ENCODE measurements around the gene CAMTA1. TPM values are rescaled to one million over a fixed set of nuclear protein-coding genes. Genes with fewer than 3 reads are reported as not detected.

Gene CAMTA1
- total and polyA plus RNA-seq, 4 donors = 18.0 to 93.5 (median 35.8) TPM

DNA sequence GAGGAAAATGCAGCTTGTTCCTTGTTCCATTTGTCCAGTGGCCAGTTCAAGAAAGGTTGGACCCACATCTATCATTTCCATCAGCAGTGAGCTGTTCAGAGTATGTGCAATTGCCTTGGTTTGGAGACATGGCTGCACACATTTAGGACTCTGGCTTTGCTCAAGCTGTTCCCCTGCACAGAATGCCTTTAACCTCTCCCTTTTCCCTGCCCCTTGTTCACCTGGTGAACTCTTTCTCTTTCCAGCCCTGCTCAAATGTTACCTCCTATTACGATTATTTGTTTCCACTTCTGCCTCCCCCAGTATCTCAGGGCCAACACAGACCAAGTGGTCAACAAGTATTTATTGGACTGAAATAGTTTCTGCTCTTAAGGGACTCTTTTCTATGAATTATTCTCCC is 385.9 kb downstream of the CAMTA1 start:
- no peak overlapping the region for H3K9ac ChIP-seq (ENCODE audit: low read depth in 1 of 2, low read length in 2 of 2)

DNA sequence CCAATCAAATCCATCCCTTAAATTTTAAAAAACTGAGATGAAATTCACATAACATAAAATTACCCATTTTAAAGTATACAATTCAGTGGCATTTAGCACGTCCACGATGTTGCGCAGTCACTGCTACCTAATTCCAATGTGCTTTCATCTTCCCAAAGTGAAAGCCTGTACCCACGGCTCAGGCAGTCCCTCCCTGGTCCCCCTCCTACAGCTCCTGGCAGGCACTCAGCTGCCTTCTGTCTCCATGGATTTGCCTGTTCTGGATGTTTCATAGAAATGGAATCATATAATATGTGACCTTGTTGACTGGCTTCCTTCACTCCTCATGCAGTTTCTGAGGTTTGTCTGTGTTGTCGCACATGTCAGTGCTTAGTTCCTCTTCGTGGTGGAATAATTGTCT is 386.3 kb downstream of the CAMTA1 start:
- H3K36me3 ChIP-seq (ENCODE audit: control insufficient read depth in 4 of 4, insufficient read depth in 3 of 4, low read depth in 1 of 4, low read length in 3 of 4) = no peaks in the 10 kb centered on the region
- H3K4me1 ChIP-seq (ENCODE audit: control insufficient read depth in 4 of 4, insufficient read depth in 4 of 4, low read length in 3 of 4) = peaks cover 0 to 8% (median 0%) of the 10 kb centered on the region in 4 donors
- DNase-seq (ENCODE audit: low spot score) = no peak
- no peak overlapping the region for H3K27ac ChIP-seq (ENCODE audit: low read depth in 1 of 2, low read length in 2 of 2)
- no peak overlapping the region for H3K4me3 ChIP-seq (ENCODE audit: low read depth in 1 of 3, low read length in 3 of 3)
- WGBS = 83% methylated on average over 6 of the region's 6 CpGs
- H3K27me3 ChIP-seq (ENCODE audit: control insufficient read depth in 4 of 4, insufficient read depth in 4 of 4, low read length in 3 of 4) = no peaks in the 10 kb centered on the region
- H3K9ac ChIP-seq (ENCODE audit: low read depth in 1 of 2, low read length in 2 of 2) = no peak overlapping the region
- no peaks in the 10 kb centered on the region for H3K9me3 ChIP-seq (ENCODE audit: control insufficient read depth in 4 of 4, low read length in 3 of 4)
- TF ChIP-seq RAD21 (IDR thresholded peaks at IDR 0.05) = no peak
- TF ChIP-seq MAX (IDR thresholded peaks at IDR 0.05) = no peak
- no peak for TF ChIP-seq RXRA (IDR thresholded peaks at IDR 0.05)
- no peak for TF ChIP-seq HNF4A (conservative IDR thresholded peaks at IDR 0.05)
- TF ChIP-seq HNF4G (IDR thresholded peaks at IDR 0.05) = no peak
- no peak for TF ChIP-seq FOXA1 (IDR thresholded peaks at IDR 0.05)
- TF ChIP-seq, protein P1, sequence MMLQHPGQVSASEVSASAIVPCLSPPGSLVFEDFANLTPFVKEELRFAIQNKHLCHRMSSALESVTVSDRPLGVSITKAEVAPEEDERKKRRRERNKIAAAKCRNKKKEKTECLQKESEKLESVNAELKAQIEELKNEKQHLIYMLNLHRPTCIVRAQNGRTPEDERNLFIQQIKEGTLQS (IDR thresholded peaks at IDR 0.05) = no peak
- no peak for TF ChIP-seq NR2F2 (IDR thresholded peaks at IDR 0.05)
- no peak for TF ChIP-seq FOXA2 (IDR thresholded peaks at IDR 0.05)
- TF ChIP-seq TAF1 (conservative IDR thresholded peaks at IDR 0.05) = no peak
- TF ChIP-seq CTCF (IDR thresholded peaks at IDR 0.05; ENCODE audit: low read depth, low read length, missing input control) = no peak
- TF ChIP-seq, protein P2, sequence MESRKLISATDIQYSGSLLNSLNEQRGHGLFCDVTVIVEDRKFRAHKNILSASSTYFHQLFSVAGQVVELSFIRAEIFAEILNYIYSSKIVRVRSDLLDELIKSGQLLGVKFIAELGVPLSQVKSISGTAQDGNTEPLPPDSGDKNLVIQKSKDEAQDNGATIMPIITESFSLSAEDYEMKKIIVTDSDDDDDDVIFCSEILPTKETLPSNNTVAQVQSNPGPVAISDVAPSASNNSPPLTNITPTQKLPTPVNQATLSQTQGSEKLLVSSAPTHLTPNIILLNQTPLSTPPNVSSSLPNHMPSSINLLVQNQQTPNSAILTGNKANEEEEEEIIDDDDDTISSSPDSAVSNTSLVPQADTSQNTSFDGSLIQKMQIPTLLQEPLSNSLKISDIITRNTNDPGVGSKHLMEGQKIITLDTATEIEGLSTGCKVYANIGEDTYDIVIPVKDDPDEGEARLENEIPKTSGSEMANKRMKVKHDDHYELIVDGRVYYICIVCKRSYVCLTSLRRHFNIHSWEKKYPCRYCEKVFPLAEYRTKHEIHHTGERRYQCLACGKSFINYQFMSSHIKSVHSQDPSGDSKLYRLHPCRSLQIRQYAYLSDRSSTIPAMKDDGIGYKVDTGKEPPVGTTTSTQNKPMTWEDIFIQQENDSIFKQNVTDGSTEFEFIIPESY (IDR thresholded peaks at IDR 0.05) = no peak
- TF ChIP-seq GABPA (IDR thresholded peaks at IDR 0.05 in 1 of 2, conservative IDR thresholded peaks at IDR 0.05 in 1 of 2) = no peak
- TF ChIP-seq YY1 (IDR thresholded peaks at IDR 0.05) = no peak
- TF ChIP-seq SP1 (IDR thresholded peaks at IDR 0.05) = no peak
- TF ChIP-seq EGR1 (IDR thresholded peaks at IDR 0.05; ENCODE audit: low read depth in 2 of 2) = no peak

More for the DNA sequence above, 385.9 kb downstream of the CAMTA1 start:
- H3K4me3 ChIP-seq (ENCODE audit: low read depth in 1 of 3, low read length in 3 of 3) = no peak overlapping the region
- DNase-seq (ENCODE audit: low spot score) = no peak
- peaks cover 0 to 8% (median 0%) of the 10 kb centered on the region in 4 donors for H3K4me1 ChIP-seq (ENCODE audit: control insufficient read depth in 4 of 4, insufficient read depth in 4 of 4, low read length in 3 of 4)
- no peaks in the 10 kb centered on the region for H3K36me3 ChIP-seq (ENCODE audit: control insufficient read depth in 4 of 4, insufficient read depth in 3 of 4, low read depth in 1 of 4, low read length in 3 of 4)
- no peaks in the 10 kb centered on the region for H3K27me3 ChIP-seq (ENCODE audit: control insufficient read depth in 4 of 4, insufficient read depth in 4 of 4, low read length in 3 of 4)
- H3K27ac ChIP-seq (ENCODE audit: low read depth in 1 of 2, low read length in 2 of 2) = no peak overlapping the region
- H3K9me3 ChIP-seq (ENCODE audit: control insufficient read depth in 4 of 4, low read length in 3 of 4) = no peaks in the 10 kb centered on the region
- WGBS = 63% methylated on average over 1 of the region's 1 CpG
- TF ChIP-seq SP1 (IDR thresholded peaks at IDR 0.05) (no peak), CTCF (IDR thresholded peaks at IDR 0.05; ENCODE audit: low read depth, low read length, missing input control) (no peak), RXRA (IDR thresholded peaks at IDR 0.05) (peak; percentile 31 to 65), HNF4A (conservative IDR thresholded peaks at IDR 0.05) (peak; percentile 19 to 39), GABPA (IDR thresholded peaks at IDR 0.05 in 1 of 2, conservative IDR thresholded peaks at IDR 0.05 in 1 of 2) (no peak), HNF4G (IDR thresholded peaks at IDR 0.05) (no peak), FOXA2 (IDR thresholded peaks at IDR 0.05) (no peak), JUND (IDR thresholded peaks at IDR 0.05) (no peak), MAX (IDR thresholded peaks at IDR 0.05) (no peak)
- TF ChIP-seq, protein P1 (IDR thresholded peaks at IDR 0.05) = no peak

All from liver (tissue), 9 donors.